ENCODE measurements around the gene METTL9. TPM values are rescaled to one million over a fixed set of nuclear protein-coding genes. Genes with fewer than 3 reads are reported as not detected.
"Not testable (repeated sequence)": the region's sequence is repeated elsewhere in the genome, so short reads cannot be mapped to it uniquely, and the experiment has no call there.

Gene METTL9
- total RNA-seq, 1 donor = 170 TPM

DNA sequence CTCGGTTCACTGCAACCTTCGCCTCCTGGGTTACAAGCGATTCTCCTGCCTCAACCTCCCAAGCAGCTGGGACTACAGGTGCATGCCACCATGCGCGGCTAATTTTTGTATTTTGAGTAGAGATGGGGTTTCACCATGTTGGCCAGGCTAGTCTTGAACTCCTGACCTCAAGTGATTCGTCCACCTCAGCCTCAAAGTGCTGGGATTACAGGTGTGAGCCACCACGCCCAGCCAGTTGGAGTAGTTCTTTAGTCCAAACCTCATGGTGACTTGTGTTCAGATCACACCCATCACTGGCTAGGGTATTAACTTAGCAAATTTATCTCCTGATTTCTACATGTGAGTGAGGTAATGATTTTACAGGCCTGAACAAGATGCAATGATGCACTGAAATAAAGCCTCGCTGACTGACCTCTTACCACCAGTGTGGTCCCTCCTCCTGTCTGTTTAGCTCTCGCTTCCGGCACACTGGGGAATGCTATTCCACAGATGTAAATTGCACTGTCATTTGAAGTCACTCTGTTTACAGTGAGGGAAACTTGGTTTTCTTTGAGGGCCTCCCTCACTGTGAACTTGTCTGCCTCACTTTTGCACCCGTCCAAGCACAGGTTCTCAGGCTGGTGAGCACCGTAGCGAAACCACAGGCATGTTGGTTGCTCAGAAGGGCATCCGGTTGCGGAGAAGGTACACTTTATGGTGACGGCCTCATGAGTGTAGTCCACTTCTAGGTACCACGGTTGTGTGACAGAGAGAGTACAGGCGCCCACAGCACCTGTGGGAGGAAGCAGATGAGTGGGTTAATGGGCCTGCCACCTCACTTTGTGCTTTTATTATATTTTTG is 47.6 kb downstream of the METTL9 start:
- Histone ChIP-seq H3K9me3 (ENCODE audit: low read depth, low read length) (no peaks in the 10 kb centered on the region), H3K4me3 (ENCODE audit: insufficient read depth, low read length) (no peak overlapping the region), H3K27ac (ENCODE audit: low read depth, low read length) (no peak overlapping the region), H3K36me3 (ENCODE audit: insufficient read depth, low read length) (no peaks in the 10 kb centered on the region), H4K20me1 (ENCODE audit: insufficient read depth, low read length) (peaks cover 3% of the 10 kb centered on the region), H3K4me2 (ENCODE audit: insufficient read depth, low read length) (no peak overlapping the region), H3K27me3 (ENCODE audit: insufficient read depth, low read length) (no peaks in the 10 kb centered on the region), H2AFZ (ENCODE audit: low read length) (no peak overlapping the region), H3K79me2 (ENCODE audit: insufficient read depth, low read length) (peaks cover 69% of the 10 kb centered on the region), H3K4me1 (ENCODE audit: insufficient read depth, low read length) (peaks cover 15% of the 10 kb centered on the region)
- TF ChIP-seq, protein P1, sequence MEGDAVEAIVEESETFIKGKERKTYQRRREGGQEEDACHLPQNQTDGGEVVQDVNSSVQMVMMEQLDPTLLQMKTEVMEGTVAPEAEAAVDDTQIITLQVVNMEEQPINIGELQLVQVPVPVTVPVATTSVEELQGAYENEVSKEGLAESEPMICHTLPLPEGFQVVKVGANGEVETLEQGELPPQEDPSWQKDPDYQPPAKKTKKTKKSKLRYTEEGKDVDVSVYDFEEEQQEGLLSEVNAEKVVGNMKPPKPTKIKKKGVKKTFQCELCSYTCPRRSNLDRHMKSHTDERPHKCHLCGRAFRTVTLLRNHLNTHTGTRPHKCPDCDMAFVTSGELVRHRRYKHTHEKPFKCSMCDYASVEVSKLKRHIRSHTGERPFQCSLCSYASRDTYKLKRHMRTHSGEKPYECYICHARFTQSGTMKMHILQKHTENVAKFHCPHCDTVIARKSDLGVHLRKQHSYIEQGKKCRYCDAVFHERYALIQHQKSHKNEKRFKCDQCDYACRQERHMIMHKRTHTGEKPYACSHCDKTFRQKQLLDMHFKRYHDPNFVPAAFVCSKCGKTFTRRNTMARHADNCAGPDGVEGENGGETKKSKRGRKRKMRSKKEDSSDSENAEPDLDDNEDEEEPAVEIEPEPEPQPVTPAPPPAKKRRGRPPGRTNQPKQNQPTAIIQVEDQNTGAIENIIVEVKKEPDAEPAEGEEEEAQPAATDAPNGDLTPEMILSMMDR (IDR thresholded peaks at IDR 0.05; ENCODE audit: extremely low read depth, low read depth, low read length) = no peak
- no peak for DNase-seq (ENCODE audit: insufficient read length, low spot score, missing footprints)

DNA sequence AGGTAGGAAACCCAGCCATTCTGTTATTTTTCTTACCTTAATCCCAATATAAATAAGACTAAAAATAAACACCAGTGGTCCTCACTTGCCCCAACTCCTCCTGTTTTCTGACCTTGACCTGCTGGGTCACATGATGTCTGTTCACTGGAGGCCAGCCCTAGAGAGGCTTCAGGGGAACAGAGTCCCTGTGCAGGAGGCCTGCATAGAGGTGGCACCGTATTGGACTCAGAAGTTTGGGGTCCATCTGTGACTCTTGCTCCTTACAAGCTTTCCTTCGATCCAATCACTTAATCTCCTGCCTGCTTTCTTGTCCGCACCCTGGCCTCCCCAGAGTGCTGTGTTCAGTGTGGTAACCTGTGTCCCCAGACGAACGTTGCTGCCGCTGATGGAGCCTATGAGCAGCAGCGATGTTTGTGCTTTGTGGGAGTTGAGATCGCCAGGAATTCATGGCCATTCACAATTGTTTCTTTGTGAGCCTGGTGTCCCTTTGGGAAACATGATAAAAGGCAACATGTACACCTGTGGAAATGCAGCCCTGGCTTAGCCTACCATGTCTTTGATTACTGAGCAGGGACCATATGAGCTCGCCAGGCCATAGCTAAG is 48.3 kb downstream of the METTL9 start:
- no peaks in the 10 kb centered on the region for H3K27me3 ChIP-seq (ENCODE audit: insufficient read depth, low read length)

DNA sequence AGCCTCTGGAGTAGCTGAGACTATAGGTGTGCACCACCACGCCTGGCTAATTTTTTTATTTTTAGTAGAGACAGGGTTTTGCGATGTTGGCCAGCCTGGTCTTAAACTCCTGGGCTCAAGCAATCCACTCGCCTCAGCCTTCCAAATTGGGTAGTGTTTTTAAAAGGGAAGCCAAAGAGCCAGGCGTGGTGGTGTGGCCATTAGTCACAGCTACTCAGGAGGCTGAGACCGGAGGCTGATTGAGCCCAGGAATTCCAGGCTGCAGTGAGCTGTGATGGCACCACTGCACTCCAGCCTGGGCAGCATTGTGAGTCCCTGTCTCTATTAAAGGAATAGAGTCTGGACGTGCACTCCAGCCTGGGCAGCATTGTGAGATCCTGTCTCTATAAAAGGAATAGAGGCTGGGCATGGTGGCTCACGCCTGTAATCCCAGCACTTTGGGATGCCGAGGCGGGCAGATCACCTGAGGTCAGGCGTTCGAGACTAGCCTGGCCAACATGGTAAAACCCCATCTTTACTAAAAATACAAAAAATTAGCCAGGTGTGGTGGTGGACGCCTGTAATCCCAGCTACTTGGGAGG is 50.5 kb downstream of the METTL9 start:
- not testable (repeated sequence) for H3K4me2 ChIP-seq (ENCODE audit: insufficient read depth, low read length); H2AFZ ChIP-seq (ENCODE audit: low read length); H3K27ac ChIP-seq (ENCODE audit: low read depth, low read length); H3K9me3 ChIP-seq (ENCODE audit: low read depth, low read length); H3K27me3 ChIP-seq (ENCODE audit: insufficient read depth, low read length); DNase-seq (ENCODE audit: insufficient read length, low spot score, missing footprints); H3K36me3 ChIP-seq (ENCODE audit: insufficient read depth, low read length); H4K20me1 ChIP-seq (ENCODE audit: insufficient read depth, low read length); H3K4me3 ChIP-seq (ENCODE audit: insufficient read depth, low read length)
- Histone ChIP-seq H3K79me2 (ENCODE audit: insufficient read depth, low read length) (peaks cover 63% of the 10 kb centered on the region), H3K4me1 (ENCODE audit: insufficient read depth, low read length) (peaks cover 13% of the 10 kb centered on the region)

More for the DNA sequence above, 48.3 kb downstream of the METTL9 start:
- Histone ChIP-seq H3K4me2 (ENCODE audit: insufficient read depth, low read length) (no peak overlapping the region), H3K4me1 (ENCODE audit: insufficient read depth, low read length) (peaks cover 15% of the 10 kb centered on the region), H3K27ac (ENCODE audit: low read depth, low read length) (no peak overlapping the region), H4K20me1 (ENCODE audit: insufficient read depth, low read length) (peaks cover 3% of the 10 kb centered on the region), H3K9me3 (ENCODE audit: low read depth, low read length) (no peaks in the 10 kb centered on the region), H3K36me3 (ENCODE audit: insufficient read depth, low read length) (no peaks in the 10 kb centered on the region), H3K4me3 (ENCODE audit: insufficient read depth, low read length) (no peak overlapping the region), H3K79me2 (ENCODE audit: insufficient read depth, low read length) (peaks cover 68% of the 10 kb centered on the region), H2AFZ (ENCODE audit: low read length) (no peak overlapping the region)
- TF ChIP-seq, protein P1 (IDR thresholded peaks at IDR 0.05; ENCODE audit: extremely low read depth, low read depth, low read length) = no peak
- DNase-seq (ENCODE audit: insufficient read length, low spot score, missing footprints) = no peak

DNA sequence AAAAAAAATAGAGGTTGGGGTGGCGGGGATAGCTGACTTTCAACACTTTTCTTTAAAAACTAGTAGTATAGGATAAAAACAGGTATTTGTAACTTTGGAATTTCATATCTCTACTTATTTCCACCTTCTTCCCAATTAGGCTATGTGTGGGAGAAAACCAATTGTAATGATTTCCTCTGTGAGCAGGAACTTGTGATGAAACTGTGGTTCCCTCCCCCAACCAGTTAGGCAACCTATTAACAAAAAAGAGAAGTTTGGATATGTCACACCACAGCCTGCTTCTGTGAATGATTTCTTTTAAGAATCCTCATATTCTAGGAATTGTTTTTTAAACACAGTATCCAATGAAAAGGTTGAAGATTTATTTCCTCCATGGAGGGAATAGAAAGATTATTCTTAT is 51.1 kb downstream of the METTL9 start:
- no peak for DNase-seq (ENCODE audit: insufficient read length, low spot score, missing footprints)
- H3K36me3 ChIP-seq (ENCODE audit: insufficient read depth, low read length) = peaks cover 7% of the 10 kb centered on the region
- no peak overlapping the region for H2AFZ ChIP-seq (ENCODE audit: low read length)
- no peak overlapping the region for H3K4me3 ChIP-seq (ENCODE audit: insufficient read depth, low read length)
- H3K4me1 ChIP-seq (ENCODE audit: insufficient read depth, low read length) = peaks cover 11% of the 10 kb centered on the region
- H3K27ac ChIP-seq (ENCODE audit: low read depth, low read length) = no peak overlapping the region
- TF ChIP-seq, protein P1 (IDR thresholded peaks at IDR 0.05; ENCODE audit: extremely low read depth, low read depth, low read length) = no peak
- no peaks in the 10 kb centered on the region for H3K9me3 ChIP-seq (ENCODE audit: low read depth, low read length)
- H3K27me3 ChIP-seq (ENCODE audit: insufficient read depth, low read length) = no peaks in the 10 kb centered on the region
- H4K20me1 ChIP-seq (ENCODE audit: insufficient read depth, low read length) = peaks cover 10% of the 10 kb centered on the region
- H3K4me2 ChIP-seq (ENCODE audit: insufficient read depth, low read length) = no peak overlapping the region
- H3K79me2 ChIP-seq (ENCODE audit: insufficient read depth, low read length) = peaks cover 62% of the 10 kb centered on the region
